GM23248 (cell line): ENCODE data around the gene EEF1G. TPM values are rescaled to one million over a fixed set of nuclear protein-coding genes. Genes with fewer than 3 reads are reported as not detected.

Source experiments
- DNase-seq: peaks from one replicate; pipeline ENCODE4 v3.0.0-alpha.2; 2015
- H2AFZ ChIP-seq: fragments of 200-600 bp; sonication (generic); 2 replicates; pipeline ENCODE4 v1.6.1; 2016; ENCODE audit warnings: antibody characterized with exemption
- H3F3A ChIP-seq: fragments of 200-600 bp; sonication (generic); 2 replicates; pipeline ENCODE4 v1.6.1; 2016; ENCODE audit warnings: mild to moderate bottlenecking, antibody characterized with exemption, mixed run types; ENCODE audit not compliant: insufficient read depth
- H3K27ac ChIP-seq: fragments of 200-600 bp; sonication (generic); 2 replicates; pipeline ENCODE4 v1.5.1; 2016; ENCODE audit warnings: mild to moderate bottlenecking
- H3K27me3 ChIP-seq: fragments of 200-600 bp; sonication (generic); replicated peaks from 2 replicates; pipeline ENCODE4 v1.6.1; 2016; ENCODE audit warnings: mild to moderate bottlenecking; ENCODE audit not compliant: insufficient read depth
- H3K36me3 ChIP-seq: fragments of 200-600 bp; sonication (generic); 2 replicates; pipeline ENCODE4 v1.6.1; 2016; ENCODE audit warnings: low read depth, mild to moderate bottlenecking
- H3K4me1 ChIP-seq: fragments of 200-600 bp; sonication (generic); 2 replicates; pipeline ENCODE4 v1.6.1; 2016; ENCODE audit warnings: mild to moderate bottlenecking; ENCODE audit not compliant: insufficient read depth
- H3K4me2 ChIP-seq: fragments of 200-600 bp; sonication (generic); one replicate; pipeline ENCODE4 v1.6.1; 2016; ENCODE audit warnings: mild to moderate bottlenecking; ENCODE audit not compliant: unreplicated experiment
- H3K4me3 ChIP-seq: fragments of 200-600 bp; sonication (generic); 2 replicates; pipeline ENCODE4 v1.5.1; 2016; ENCODE audit warnings: mild to moderate bottlenecking
- H3K79me2 ChIP-seq: fragments of 200-600 bp; sonication (generic); 2 replicates; pipeline ENCODE4 v1.6.1; 2016; ENCODE audit warnings: mild to moderate bottlenecking; ENCODE audit not compliant: insufficient read depth
- H3K9ac ChIP-seq: fragments of 200-600 bp; sonication (generic); 2 replicates; pipeline ENCODE4 v1.6.1; 2016; ENCODE audit warnings: mild to moderate bottlenecking
- H3K9me2 ChIP-seq: fragments of 200-600 bp; sonication (generic); 2 replicates; pipeline ENCODE4 v1.6.1; 2016; ENCODE audit warnings: mixed run types, mild to moderate bottlenecking, moderate library complexity; ENCODE audit not compliant: insufficient read depth
- H3K9me3 ChIP-seq: fragments of 200-600 bp; sonication (generic); one replicate; pipeline ENCODE4 v1.6.1; 2017; ENCODE audit warnings: low read depth
- H4K20me1 ChIP-seq: fragments of 200-600 bp; sonication (generic); 2 replicates; pipeline ENCODE4 v1.6.0; 2016; ENCODE audit not compliant: insufficient read depth
- EZH2 ChIP-seq: fragments of 200-600 bp; sonication (generic); IDR thresholded peaks from 2 replicates; pipeline ENCODE4 v1.6.1; 2018; ENCODE audit warnings: antibody characterized with exemption, mild to moderate bottlenecking; ENCODE audit not compliant: insufficient read depth, poor library complexity, severe bottlenecking
- EZH2phosphoT487 ChIP-seq: fragments of 200-600 bp; sonication (generic); IDR thresholded peaks from 2 replicates; pipeline ENCODE4 v1.6.1; 2018; ENCODE audit warnings: antibody characterized with exemption, moderate library complexity, mild to moderate bottlenecking, low read depth; ENCODE audit not compliant: insufficient read depth
- WGBS, 2 experiments: methylation state at CpG; one replicate each; pipeline ENCODE4 v1.1.6; 2015 to 2017; ENCODE audit warnings: low lambda C conversion rate in 2 of 2, low coverage in 1 of 2; ENCODE audit errors: missing lambda C conversion rate in 2 of 2; 5-methylcytosine and 5-hydroxymethylcytosine counted together
- in situ Hi-C: fragments of 300-500 bp; cut with MboI; formaldehyde crosslinking; loops from 2 replicates; pipeline ENCODE4 v1.15.0; 2020
- polyA plus RNA-seq: library from polyadenylated mRNA; unstranded; fragments of >200 nt; fragmentation: Nextera tagmentation; extraction: Ambion mirVana; gene quantifications from 2 replicates; pipeline ENCODE4 v1.2.1, GENCODE V29; 2016
- total RNA-seq: library from RNA; depleted of rRNA; stranded (reverse); fragments of >200 nt; shearing (Covaris generic); gene quantifications from 2 replicates; pipeline ENCODE4 v1.2.3, GENCODE V29; 2014

Gene EEF1G
- total and polyA plus RNA-seq, 2 experiments from 2014 or later = 533 to 1,677 TPM

DNA sequence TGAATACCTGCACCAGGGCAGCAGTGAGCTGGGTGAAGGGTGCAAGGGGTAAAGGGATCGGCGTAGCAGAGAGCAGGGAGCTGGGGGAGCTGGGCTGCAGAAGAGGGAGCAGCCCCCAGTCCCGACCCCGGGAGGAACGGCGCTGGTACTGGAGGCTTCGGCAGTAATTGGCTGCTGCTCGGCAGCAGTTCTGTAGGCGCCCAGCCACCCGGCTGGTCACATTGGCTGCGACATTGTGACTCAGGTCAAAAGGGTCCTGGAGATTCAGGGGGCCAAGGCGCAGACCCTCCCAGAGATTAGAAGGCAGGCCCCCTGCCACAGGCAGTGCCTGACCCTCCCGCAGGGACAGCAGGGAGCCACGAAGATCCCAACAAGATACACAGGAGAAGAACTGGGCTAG is 2.1 kb upstream of the EEF1G start:
- no peaks in the 10 kb centered on the region for H4K20me1 ChIP-seq
- H3F3A ChIP-seq = peaks cover 14% of the 10 kb centered on the region
- no peaks in the 10 kb centered on the region for H3K9me3 ChIP-seq
- peaks cover 19% of the 10 kb centered on the region for H3K36me3 ChIP-seq
- H3K4me2 ChIP-seq = peak overlapping the region; percentile 95
- H3K9me2 ChIP-seq = no peaks in the 10 kb centered on the region
- H3K4me3 ChIP-seq = peak overlapping the region; percentile 80
- peak overlapping the region; percentile 99; the same call in 1 of the 2 replicates for H3K27ac ChIP-seq
- peak overlapping the region; percentile 99 for H3K9ac ChIP-seq
- peaks cover 22% of the 10 kb centered on the region for H3K4me1 ChIP-seq
- WGBS, 2 experiments = 38 to 43% methylated on average over 13 to 14 of the region's 14 CpGs
- H2AFZ ChIP-seq = 0 out of 2 replicates have a peak overlapping the region, but pooled peaks have one; percentile 65
- in situ Hi-C loops = no loop called here
- H3K79me2 ChIP-seq = peaks cover 61% of the 10 kb centered on the region
- H3K27me3 ChIP-seq = no peaks in the 10 kb centered on the region
- TF ChIP-seq EZH2phosphoT487 = no peak
- TF ChIP-seq EZH2 = no peak
- DNase-seq = no peak

DNA sequence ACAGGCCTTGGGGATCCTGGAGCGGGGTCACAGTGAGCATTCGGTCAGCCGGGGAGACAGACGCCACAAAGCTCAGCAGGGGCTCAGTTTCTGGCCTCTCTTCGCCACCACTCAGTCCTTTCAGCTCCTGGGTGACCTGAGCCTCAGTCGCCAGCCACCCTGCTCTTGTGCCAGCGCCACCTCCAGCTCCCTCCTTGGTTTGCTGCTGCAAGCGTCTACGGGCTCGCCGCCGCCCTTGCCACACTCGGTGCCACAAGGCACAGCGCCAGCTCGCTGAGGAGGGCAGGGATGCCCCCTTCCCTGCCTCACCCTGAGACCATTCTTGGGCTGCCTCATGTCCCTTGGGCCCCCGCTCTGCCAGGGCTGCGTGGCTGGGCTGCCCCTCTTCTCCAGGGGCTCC is 1.5 kb upstream of the EEF1G start:
- H4K20me1 ChIP-seq = no peaks in the 10 kb centered on the region
- H3K79me2 ChIP-seq = peaks cover 67% of the 10 kb centered on the region
- no peaks in the 10 kb centered on the region for H3K27me3 ChIP-seq
- peak overlapping the region; percentile 65 for H2AFZ ChIP-seq
- no peak for TF ChIP-seq EZH2phosphoT487
- TF ChIP-seq EZH2 = no peak
- peak overlapping the region; percentile 80 for H3K4me3 ChIP-seq
- peak overlapping the region; percentile 99 for H3K9ac ChIP-seq
- peak overlapping the region; percentile 99 for H3K27ac ChIP-seq
- DNase-seq = peak; percentile 52
- H3F3A ChIP-seq = peaks cover 21% of the 10 kb centered on the region
- H3K4me1 ChIP-seq = peaks cover 22% of the 10 kb centered on the region
- 6 to 12% methylated on average over 17 of the region's 17 CpGs for WGBS, 2 experiments
- H3K9me2 ChIP-seq = no peaks in the 10 kb centered on the region
- peaks cover 25% of the 10 kb centered on the region for H3K36me3 ChIP-seq
- peak overlapping the region; percentile 95 for H3K4me2 ChIP-seq
- H3K9me3 ChIP-seq = no peaks in the 10 kb centered on the region
- in situ Hi-C loops = no loop called here

DNA sequence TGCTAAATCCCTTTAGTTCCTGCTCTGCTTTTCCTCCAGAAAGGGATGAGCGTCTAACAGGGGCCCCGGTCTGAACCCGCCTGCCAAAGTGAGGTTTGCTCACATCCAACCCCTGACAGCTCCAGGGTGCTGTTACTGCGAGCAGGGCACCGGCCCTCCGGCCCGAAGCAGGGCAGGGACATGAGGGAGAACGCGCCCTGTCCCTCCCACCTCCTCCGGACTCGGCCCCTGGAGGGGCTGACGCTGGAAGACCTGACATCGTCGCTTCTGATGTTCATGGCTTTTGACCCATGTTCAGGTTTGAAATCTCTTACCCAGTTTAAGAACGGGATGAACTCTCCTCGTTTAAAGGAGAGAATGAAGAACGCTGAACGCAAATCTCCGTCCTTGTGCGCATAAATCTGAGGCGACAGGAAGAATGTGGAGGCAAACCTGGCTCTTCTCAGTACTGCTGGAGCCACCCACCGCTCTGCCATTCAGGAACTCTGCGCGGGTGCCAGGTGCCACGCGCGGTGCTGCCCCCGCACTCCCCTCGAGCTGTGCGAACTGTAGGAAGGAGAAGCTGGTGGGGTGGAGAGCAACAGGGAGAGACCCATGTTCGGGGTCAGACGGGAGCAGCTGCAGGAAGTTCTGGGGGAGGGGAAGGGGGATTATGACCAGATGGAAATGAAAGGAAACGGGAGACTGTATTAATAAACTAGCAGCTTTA is 826 bp upstream of the EEF1G start:
- TF ChIP-seq EZH2phosphoT487 = no peak
- no peak for TF ChIP-seq EZH2
- in situ Hi-C loops = no loop called here
- peaks cover 74% of the 10 kb centered on the region for H3K79me2 ChIP-seq
- peak overlapping the region; percentile 65 for H2AFZ ChIP-seq
- no peaks in the 10 kb centered on the region for H3K9me2 ChIP-seq
- H3K9ac ChIP-seq = peak overlapping the region; percentile 99
- H3K27me3 ChIP-seq = no peaks in the 10 kb centered on the region
- 1% methylated on average over 33 of the region's 33 CpGs for WGBS, 2 experiments
- H4K20me1 ChIP-seq = no peaks in the 10 kb centered on the region
- peak overlapping the region; percentile 95 for H3K4me2 ChIP-seq
- H3K36me3 ChIP-seq = peaks cover 27% of the 10 kb centered on the region
- peaks cover 22% of the 10 kb centered on the region for H3K4me1 ChIP-seq
- no peaks in the 10 kb centered on the region for H3K9me3 ChIP-seq
- H3F3A ChIP-seq = peaks cover 26% of the 10 kb centered on the region
- DNase-seq = peak; percentile 72
- H3K4me3 ChIP-seq = peak overlapping the region; percentile 80
- H3K27ac ChIP-seq = peak overlapping the region; percentile 99

DNA sequence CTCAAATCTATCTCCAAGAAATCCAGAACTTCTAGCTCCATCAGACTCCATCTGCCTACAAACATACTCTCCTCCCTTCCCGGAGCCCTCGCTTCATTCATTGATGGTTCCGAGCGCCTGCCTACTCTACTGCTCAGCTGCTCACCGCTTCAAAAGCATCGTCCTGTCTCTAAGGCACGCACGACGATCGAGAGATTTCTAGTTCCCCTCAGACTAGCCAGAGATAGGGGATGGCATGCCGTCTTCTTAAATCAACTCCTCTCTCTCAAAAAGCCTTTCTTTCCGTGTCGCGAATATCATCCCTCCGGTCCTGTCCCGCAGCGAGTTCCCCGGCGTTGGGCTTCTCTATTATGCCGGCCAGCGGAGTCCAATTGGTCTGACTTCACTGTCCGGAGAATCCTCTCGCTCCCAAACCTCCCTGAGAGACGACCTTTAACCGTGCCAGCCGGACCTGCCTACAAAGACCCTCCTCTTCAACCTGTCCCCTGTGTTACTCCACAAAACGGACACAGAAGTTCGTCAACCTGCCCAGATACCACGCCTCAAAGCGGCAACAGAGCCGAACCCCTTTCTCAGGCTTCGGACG is 592 bp downstream of the EEF1G start:
- Histone ChIP-seq H4K20me1 (no peaks in the 10 kb centered on the region), H3K27ac (peak overlapping the region; percentile 66), H3K4me1 (peaks cover 22% of the 10 kb centered on the region), H3K27me3 (no peaks in the 10 kb centered on the region), H3K36me3 (peaks cover 39% of the 10 kb centered on the region), H3F3A (peaks cover 22% of the 10 kb centered on the region), H3K79me2 (peaks cover 88% of the 10 kb centered on the region), H3K9me2 (no peaks in the 10 kb centered on the region), H2AFZ (peak overlapping the region; percentile 86), H3K4me2 (peak overlapping the region; percentile 95), H3K9ac (peak overlapping the region; percentile 91), H3K4me3 (peak overlapping the region; percentile 94), H3K9me3 (no peaks in the 10 kb centered on the region)
- in situ Hi-C loops = no loop called here
- peak; percentile 65 for DNase-seq
- 1 to 2% methylated on average over 33 of the region's 33 CpGs for WGBS, 2 experiments
- TF ChIP-seq EZH2 = no peak
- no peak for TF ChIP-seq EZH2phosphoT487
